ENCODE measurements around the gene PPT2. TPM values are rescaled to one million over a fixed set of nuclear protein-coding genes. Genes with fewer than 3 reads are reported as not detected.

Gene PPT2
- 9.9 and 11.5 TPM in 2 replicates for total RNA-seq

DNA sequence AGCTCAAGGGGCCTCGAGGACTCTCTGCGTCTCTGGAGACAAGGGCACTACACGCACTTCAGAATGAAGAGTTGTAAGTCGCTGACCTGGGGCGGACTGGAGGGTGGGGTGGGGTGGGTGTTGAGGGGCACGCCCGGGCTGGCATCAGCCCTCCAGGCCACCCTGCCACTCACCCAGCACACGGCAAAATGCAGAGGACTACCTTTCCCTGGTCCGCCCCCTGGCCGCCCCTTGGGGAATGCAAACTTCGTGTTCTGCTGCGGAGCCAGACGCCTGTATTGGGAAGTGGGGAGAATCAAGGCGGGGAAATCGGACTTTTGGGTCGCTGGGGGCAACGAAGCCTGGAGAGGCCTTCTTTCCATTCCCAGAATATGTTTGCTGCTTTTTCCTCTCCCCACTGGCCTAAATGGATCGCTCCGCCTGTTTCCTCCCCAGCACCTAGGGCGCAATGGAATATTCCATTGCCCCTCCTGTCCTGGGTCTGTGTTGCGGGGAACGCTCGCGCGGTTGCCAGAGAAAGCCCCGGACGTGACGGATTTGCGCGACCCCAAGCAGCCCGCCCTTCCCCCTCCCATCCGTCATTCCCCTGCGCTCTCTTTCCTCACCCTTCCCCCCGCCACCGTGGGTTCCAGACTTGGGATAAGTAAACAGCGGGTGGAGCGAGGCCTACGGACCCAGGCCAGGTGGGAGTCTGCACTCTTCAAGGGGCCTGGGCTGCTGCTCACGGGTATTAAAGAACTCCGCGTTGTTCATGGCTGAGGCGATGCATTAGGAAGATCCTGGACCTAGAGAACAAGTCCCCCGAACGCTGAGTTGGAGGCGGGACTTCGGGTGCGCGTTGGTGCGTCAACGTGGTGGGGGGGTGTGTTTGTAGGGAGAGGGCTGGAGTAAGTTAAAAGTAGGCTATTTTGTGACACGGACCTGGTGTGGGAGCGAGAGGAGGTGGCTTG is at the start of gene PPT2:
TSS of gene PPT2 (plus strand) at position 578 of the 950 bp plus-strand sequence. CDS start 454 bp downstream, outside the sequence.

GRCh38 chr6:32109114-32109764 is 44.7 kb upstream of the PPT2 start, which contains the start of gene TNXB:
Gene TNXB, minus strand, starts transcription at chr6:32109338. Its CDS starts 11,140 bp downstream, at chr6:32098198.

GRCh38 chr6:32127717-32128592 is 26.0 kb upstream of the PPT2 start, which contains the start of gene ATF6B:
Gene ATF6B, minus strand, starts transcription at chr6:32128246. Its CDS starts 39 bp downstream, at chr6:32128207.

GRCh38 chr6:32151863-32152768 is 1.8 kb upstream of the PPT2 start, which contains the start of gene PRRT1:
Gene PRRT1, minus strand, starts transcription at chr6:32151939. Its CDS starts 112 bp downstream, at chr6:32151827.

DNA sequence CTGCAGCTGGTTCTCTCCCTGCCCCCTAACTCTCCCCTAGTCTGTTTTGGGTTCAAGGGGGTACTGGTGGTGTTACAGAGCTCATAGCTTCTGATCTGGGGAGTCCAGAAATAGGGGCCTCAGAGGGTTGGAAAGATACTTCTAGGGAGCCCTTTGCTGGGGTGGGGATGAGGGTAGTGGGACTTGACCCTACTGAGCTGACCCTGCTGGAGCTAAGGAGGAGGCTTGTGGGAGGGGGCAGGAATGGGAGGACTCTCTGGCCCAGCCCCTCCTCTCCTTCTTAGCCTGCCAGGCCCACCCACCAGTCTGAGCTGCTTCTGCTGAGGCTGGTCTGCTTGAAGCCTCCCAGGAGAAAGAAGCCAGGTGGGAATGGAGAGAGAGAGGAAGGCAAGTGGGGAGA is 10.4 kb downstream of the PPT2 start, which contains the start of gene EGFL8:
TSS of gene EGFL8 (plus strand) at position 301 of the 400 bp plus-strand sequence. CDS start 1,571 bp downstream, outside the sequence.

GRCh38 chr6:32175711-32176475 is 22.0 kb downstream of the PPT2 start, which contains the start of gene AGPAT1:
Gene AGPAT1, minus strand, starts transcription at chr6:32176084. Its CDS starts 4,588 bp downstream, at chr6:32171496.

DNA sequence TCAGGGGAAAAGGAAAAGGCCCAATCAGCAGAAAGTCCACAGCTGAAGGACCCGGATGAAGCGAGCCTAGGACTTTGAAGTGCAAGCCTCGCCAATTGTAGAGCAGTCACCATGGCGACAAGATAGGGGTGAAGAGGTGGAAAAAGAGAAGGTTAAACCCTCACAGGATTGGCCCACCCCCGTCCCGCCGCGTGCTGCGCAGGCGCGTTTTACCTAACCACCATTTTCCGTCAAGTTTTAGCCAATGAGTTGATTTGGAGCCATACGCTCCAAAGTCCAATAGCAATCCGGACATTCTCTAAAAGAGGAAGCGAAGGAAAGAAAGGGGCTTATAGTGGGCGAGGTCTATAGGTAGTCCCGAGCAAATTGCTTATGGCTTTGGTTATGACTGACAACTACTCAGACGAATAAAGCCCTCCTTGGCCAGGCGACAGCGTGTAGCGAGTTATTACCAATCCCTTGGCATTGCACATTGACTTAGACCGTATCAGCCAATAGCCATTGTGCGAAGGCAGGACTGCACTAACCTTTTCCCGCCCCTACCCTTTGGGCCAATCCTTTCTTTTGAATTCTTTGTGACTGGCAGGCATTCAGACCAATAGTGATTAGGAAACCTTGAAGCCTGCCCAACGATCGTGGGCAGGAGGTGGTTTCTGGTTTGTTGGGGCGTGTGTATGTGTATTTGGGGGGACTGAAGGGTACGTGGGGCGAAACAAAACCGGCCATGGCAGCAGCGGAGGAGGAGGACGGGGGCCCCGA is 24.0 kb downstream of the PPT2 start, which contains the start of gene RNF5:
TSS of gene RNF5 (plus strand) at position 618 of the 759 bp plus-strand sequence. CDS start at position 725, 107 bp downstream.

GRCh38 chr6:32184084-32184640 is 30.2 kb downstream of the PPT2 start, which contains the start of gene AGER:
Gene AGER, minus strand, starts transcription at chr6:32184253. Its CDS starts 31 bp downstream, at chr6:32184222.

DNA sequence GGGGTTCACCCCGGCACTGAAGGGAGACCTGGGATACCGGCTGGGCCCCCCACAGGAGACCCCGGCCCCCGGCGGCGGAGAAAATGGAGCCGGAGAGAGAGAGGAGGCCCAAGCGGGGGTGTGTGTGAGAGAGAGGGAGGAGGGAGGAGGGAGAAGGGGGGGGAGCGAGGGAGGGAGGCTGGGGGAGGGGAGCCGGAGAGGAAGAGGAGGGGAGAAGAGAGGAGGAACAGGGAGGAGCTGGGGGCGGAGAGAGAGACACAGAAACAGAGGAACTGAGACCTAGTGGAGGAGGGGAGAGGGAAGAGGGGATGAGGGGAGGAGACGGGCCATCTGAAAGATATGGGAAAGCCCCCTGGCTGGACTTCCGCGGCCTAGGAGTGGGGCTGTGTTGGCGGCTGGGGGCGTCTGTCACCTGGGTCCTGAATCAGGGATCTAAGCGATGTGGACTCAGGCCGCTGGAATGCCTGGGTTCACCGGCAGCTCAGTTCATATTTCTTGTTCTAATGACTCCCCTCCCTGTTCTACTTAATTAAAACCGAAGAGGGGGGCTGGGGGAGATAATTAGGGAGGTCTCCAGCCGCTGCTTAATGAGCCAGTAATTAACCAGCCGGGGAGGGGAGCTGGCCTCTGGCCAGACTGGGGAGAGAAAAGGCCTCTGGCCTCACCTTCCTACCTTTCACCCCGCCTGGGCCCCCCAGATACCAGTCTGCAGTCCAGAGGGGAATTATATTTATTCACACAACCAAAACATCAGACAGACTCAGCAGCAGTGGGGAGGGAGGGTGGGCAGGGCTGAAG is 36.3 kb downstream of the PPT2 start, which contains the start of gene PBX2:
TSS of gene PBX2 (minus strand) at position 149 of the 798 bp plus-strand sequence. CDS start 287 bp downstream, outside the sequence.

DNA sequence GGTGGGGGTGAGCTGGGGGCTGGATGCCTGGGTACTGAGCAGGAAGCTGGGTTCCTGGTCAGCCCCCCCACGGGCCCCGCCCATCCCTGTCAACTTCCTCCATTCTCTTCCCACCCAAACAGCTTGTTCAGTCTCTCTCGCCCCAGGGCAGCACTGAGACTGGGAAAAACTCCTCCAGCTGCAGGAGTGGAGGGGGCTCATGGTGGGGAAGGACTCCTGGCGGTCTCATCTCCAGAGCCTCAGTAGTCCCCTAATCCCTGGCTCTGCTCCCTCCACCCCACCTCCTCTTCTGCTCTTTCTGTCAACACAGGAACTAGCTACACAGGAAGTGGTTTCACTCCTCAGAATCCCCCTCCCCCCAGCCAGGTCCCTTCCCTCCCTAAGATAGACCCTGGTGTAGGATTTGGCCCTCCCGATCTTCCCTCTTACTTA is 38.7 kb downstream of the PPT2 start, which contains the start of gene GPSM3:
TSS of gene GPSM3 (minus strand) at position 36 of the 432 bp plus-strand sequence. CDS start 130 bp downstream, outside the sequence.

Small RNA genes within 50 kb of the gene (small RNA-seq; reads per million reads assigned to genes)
- gene AL662884.1 (not detected), gene MIR6833 (not detected)

Other genes starting within 250 kb of the PPT2 start
- 2.1 and 3.3 TPM in 2 replicates for gene C2, start 226.4 kb upstream of the PPT2 start, total RNA-seq
- 13.5 and 31.3 TPM in 2 replicates for gene CFB, start 208.0 kb upstream of the PPT2 start, total RNA-seq
- 81.9 and 97.9 TPM in 2 replicates for gene NELFE, start 195.2 kb upstream of the PPT2 start, total RNA-seq
- 47.5 and 61.8 TPM in 2 replicates for gene SKIC2, start 195.0 kb upstream of the PPT2 start, total RNA-seq
- 21.1 and 21.3 TPM in 2 replicates for gene DXO, start 182.0 kb upstream of the PPT2 start, total RNA-seq
- gene C4A, start 172.1 kb upstream of the PPT2 start, total RNA-seq, result 4.9 and 6.8 TPM in 2 replicates
- gene C4B, start 139.3 kb upstream of the PPT2 start, total RNA-seq, result 2.1 and 2.8 TPM in 2 replicates
- gene CYP21A2, start 115.7 kb upstream of the PPT2 start, total RNA-seq, result 0.12 TPM in 1 of 2 replicates, not detected in the other
- 4.1 and 7.4 TPM in 2 replicates for gene TNXB, start 44.8 kb upstream of the PPT2 start, total RNA-seq
- 19.3 and 30.8 TPM in 2 replicates for gene ATF6B, start 25.9 kb upstream of the PPT2 start, total RNA-seq
- 5.5 TPM in 2 replicates for gene FKBPL, start 23.9 kb upstream of the PPT2 start, total RNA-seq
- 0.16 TPM in 1 of 2 replicates, not detected in the other for gene PRRT1, start 2.2 kb upstream of the PPT2 start, total RNA-seq
- 0.97 and 1.9 TPM in 2 replicates for gene EGFL8, start 10.5 kb downstream of the PPT2 start, total RNA-seq
- gene AGPAT1, start 21.9 kb downstream of the PPT2 start, total RNA-seq, result 28.1 and 37.0 TPM in 2 replicates
- 24.7 and 44.4 TPM in 2 replicates for gene RNF5, start 24.3 kb downstream of the PPT2 start, total RNA-seq
- 0.16 TPM in 1 of 2 replicates, not detected in the other for gene AGER, start 30.1 kb downstream of the PPT2 start, total RNA-seq
- 28.9 and 34.7 TPM in 2 replicates for gene PBX2, start 36.1 kb downstream of the PPT2 start, total RNA-seq
- 3.1 and 4.7 TPM in 2 replicates for gene GPSM3, start 38.5 kb downstream of the PPT2 start, total RNA-seq
- 0.12 and 0.49 TPM in 2 replicates for gene NOTCH4, start 69.9 kb downstream of the PPT2 start, total RNA-seq
- gene TSBP1, start 217.8 kb downstream of the PPT2 start, total RNA-seq, result not detected in 2 replicates